ENCODE data around the gene COX14.

COX14 gene

DNA sequence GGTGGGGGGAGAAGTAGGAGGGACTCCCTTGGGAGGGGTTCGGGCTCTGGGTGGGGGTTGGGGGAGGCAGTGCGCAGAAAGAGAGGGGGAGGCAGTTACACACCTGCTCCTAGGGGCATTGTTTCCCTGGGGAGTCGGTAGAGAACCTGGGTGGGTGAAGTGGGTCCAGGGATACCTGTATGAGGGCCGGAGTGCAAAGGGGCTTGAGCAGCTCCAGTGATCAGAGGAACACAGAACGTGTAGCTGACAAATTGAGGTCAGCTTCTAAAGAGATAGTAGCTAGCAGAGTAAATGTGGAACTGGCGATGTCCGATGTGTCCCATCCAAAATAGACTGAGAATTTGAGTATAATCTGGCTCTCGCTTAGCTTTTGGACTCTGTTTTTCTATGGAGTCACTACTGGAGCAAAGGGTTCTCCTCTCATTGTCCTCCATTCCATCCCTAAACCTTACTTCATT, 26.4 kb upstream of the COX14 start:
- DNase-seq: no peak

DNA sequence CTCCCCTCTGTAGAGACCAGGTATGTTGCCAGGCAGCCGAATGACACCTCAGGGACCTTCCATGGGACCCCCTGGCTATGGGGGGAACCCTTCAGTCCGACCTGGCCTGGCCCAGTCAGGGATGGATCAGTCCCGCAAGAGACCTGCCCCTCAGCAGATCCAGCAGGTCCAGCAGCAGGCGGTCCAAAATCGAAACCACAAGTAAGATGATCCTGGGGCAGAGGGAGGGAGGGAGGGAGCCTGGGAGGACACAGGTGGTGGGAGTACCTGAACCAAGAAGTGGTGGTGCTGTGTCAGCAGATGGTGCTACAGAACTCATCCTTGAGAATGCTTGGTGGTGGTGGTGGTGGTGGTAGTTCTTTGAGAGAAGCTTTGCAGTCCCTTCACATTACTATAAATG, 25.9 kb upstream of the COX14 start:
- DNase-seq: no peak

DNA sequence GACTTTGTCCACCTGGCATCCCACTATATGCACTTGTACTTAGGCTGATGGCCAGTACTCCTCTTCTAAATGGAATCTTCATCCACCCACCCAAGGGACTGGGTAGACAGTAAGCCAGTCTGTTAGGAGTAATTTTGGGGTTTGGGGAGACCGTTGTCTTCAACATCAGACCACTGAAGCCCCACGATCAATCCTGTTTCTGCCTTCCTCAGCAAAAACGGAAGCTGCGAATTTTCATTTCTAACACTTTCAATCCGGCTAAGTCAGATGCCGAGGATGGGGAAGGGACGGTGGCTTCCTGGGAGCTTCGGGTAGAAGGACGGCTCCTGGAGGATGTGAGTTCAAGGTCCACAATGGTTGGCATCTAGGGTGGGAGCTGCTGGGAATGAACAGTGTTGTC, 24.9 kb upstream of the COX14 start:
- DNase-seq: no peak

DNA sequence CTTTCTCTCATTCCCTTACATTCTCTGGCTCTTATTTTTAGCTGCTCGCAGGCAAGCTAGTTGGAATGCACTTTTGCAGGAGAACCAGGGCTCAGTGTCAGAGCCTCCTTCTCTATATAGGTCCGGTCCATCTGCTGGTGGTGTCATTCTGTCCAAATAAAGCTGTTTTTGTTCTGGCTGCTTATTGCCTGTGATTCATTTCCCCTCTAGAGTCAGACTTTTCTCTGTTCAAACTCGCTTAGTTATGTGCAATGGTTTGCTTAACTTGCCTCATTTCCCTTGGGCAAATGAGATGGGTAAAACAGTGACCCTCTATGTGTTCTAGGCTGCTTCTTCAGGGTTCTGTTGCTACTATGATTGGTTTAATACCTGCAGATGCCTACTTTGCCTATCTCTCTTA, 24.0 kb upstream of the COX14 start:
- DNase-seq: no peak

DNA sequence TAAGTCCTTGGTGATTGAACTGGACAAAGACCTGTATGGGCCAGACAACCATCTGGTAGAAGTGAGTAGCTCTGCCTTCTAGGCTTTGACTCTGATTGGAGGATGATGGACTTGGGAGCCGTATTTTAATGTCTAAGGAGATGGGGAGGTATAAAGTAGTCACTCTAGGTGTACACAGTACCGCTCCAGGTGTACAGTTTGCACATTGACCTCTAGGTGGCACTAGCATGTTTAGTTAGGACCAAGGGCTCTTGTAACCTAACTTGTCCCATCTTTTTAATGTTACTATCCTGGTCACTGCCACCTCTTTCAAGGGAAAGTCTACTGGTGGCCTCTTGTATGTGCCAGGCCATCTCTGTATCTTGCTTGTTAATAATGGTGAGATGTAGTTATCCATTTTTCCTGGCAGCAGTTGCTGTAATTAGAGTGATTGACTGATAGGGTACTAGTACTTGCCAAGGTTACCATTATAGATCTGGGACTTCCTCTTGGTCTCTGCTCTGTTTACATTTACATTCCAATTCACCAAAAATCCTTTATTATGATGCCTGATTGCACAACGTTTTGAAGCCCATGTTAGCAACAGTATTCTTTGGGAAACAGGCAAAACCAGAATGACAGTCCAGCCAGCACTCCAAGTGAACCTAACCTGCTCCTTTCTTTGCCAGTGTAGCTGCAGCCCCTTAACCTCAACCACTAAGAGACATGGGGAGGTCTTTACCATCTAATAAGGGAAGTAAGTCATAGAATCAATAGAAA, 23.3 kb upstream of the COX14 start:
- peak; percentile 60 for DNase-seq

DNA sequence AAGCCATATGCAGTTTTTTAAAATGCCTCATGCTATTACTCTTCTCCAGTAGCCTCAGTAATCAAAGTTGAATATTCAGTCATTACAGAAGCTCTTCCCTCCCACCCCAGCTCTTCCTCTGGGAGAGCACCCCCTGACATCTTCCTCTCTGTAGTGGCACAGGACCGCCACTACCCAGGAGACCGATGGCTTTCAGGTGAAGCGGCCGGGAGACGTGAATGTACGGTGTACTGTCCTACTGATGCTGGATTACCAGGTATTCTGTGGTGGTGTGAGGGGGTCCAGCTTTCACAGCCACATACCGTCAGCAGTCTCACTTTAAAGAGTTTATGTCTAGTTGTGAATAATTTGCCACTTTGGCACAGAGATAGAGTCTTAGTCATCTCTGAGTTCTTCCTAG, 22.3 kb upstream of the COX14 start:
- no peak for DNase-seq

DNA sequence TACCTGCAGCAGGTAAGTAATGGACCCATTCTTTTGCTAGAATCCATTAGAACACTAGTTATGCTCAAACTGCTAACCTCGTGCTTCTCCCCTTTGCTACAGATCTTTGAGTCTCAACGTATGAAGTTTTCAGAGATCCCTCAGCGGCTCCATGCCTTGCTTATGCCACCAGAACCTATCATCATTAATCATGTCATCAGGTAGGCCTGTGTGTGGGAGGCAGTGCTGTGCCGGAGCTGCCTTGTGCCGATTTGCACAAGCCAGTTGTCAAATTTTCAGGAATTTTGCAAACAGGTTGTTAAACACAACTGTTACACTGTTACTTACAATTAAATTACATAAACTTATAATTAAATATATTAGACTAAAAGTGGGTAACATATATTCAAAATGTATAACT, 21.6 kb upstream of the COX14 start:
- no peak for DNase-seq

DNA sequence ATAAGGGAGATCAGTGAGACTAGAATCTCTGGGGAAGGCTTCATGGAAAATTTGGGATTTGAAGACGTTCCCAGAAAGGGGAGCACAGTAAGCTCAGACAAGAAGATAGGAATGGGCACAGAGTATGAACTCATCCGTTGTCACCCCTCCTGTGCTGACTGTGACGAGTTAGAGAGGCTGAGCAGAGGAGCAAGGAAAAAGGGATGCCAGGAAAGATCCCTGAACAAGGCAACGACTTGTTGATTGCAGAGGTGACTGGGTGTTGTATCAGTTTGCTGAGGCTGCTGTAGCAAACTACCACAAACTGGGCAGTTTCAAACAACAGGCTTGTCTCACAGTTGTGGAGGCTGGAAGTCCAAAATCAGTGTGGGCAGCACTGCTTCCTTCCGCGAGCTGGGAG, 14.1 kb upstream of the COX14 start:
- no peak for DNase-seq

DNA sequence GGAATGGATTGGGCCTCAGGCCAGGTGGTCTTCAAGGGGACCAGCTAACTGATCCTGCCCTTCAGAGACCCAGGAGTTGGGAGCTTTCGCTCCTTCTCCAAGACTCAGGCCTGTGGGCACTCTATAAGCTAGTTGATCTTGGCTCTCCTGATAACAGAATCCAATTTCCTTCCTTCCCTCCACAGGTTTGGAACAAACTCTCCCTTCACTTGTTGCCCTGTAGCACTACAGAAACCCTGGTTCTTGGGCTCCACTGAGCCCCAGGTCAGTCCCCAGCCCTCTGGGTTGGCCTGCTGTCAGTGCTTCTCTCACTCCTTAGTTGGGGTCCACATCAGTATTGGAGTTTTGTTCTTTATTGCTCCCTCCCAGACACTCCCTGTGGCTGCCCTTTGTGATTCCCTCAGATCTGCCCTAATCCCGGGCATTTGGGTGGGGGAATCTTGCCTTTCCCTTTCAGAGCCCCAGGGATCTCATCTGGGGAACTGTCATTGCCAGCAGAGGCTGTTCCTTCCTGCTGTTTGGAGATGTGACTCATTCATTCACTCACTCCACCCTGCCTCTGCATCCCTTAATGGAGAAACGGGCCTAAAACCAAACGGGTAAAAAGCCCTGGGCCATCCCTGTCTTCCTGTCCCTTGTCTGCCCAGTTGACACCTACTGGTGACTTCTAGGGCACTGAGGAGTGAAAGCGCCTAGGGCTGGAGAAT, 12.6 kb upstream of the COX14 start:
- DNase-seq: no peak

DNA sequence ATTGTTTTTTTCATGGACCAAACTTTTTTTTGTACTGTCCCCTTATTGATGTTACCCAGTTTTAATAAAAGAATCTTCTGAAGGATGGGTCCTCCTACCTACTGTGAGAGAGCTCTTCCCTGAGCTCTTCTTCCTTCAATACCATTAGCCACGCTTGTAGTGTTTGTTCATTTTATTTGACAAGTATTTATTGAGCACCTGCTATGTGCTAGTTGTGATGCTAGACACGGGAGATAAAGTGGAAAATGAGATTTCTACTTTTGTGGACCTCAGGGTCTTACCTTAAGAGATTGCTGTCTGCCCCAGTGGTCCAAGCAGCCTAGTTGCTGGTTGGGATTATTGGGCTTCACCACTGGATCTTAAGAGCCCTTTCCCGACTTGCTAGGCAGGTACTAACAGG, 11.5 kb upstream of the COX14 start:
- no peak for DNase-seq

DNA sequence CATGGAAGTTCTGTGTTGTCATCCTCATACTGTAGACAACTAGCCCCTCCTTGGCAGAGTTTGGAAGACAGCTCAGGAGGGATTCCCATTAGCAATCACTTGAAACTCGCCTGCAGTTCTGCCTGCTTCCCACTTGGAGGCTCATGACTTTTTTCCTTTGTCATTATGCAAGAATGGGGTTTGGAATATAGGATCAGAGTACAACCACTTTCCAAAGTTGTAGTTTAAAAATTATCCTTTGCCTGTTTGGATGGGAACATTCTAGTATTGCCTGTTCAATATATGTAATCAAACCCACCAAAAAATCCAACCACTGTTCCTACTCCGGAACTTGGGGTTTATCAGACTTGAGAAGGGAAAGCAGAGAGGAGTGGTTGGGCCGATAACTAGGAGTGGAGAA, 10.4 kb upstream of the COX14 start:
- DNase-seq: peak; percentile 59

DNA sequence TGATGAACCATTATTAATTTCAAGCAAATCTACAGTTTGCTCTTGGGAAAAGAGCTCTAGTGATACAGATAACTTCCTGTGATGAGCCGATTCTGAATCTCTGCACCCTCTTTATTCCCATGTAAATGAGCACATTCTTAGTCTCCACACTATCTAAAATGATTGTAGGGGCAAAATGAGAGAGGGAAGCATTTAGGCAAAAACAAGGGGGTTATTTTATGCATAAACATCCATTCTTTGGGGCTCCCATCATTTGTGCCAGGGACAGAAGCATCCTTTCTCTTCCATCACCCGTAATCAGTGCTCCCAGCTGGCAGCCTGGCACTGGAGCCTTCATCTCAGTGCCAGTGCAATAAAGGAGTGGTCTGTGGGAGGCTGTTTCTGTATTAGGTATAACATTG, 9.9 kb upstream of the COX14 start:
- no peak for DNase-seq

DNA sequence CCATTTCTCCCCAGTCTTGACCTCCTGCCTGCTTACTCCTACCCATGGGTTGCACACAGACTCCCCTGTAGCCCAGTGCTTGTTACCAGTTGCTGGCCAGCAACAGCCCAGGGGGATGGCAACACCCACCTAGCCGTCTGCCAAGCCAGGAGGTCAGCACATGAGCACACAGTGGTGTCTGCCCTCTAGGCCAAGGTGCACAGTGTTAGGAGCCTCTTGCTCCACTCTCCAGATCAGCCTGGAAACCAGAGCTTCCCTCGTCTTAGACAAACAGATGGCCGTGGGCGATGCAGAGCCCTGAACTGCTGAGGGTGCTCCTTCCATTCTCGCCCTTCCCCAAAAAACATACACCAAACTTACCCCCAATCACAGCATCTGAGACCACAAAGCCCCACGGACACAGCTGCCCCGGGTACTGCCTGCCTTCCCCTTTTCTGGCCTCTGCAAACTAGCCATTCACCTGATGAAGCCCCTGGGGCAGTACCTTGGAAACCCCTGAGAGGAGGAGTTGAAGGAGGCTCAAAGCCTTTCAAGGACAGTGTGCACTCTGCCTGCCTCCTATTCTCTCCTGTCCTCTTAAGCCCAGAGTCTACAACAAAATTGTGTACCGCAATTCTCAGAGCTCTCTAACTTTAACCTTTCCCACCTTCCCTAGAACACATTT, 9.3 kb upstream of the COX14 start:
- no peak for DNase-seq

DNA sequence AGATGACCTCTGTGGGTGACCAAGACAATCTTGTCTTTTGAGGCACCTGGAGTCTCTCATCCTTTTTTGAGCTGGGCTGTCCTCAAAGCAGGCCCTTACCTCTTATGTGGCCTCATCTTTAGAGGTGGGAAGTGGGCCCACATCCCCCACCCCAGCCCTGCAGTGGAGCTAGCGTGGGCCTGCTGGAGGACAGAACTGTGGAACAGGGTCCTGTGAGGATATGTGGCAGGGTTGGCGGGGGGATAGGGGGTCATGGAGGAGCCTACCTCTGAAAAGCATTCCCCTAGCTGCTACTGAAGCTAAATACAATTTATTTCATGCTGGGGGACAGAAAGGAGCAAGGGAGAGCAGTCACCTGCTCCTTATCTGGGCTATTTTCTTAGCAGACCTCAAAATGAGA, 8.7 kb upstream of the COX14 start:
- DNase-seq: no peak

DNA sequence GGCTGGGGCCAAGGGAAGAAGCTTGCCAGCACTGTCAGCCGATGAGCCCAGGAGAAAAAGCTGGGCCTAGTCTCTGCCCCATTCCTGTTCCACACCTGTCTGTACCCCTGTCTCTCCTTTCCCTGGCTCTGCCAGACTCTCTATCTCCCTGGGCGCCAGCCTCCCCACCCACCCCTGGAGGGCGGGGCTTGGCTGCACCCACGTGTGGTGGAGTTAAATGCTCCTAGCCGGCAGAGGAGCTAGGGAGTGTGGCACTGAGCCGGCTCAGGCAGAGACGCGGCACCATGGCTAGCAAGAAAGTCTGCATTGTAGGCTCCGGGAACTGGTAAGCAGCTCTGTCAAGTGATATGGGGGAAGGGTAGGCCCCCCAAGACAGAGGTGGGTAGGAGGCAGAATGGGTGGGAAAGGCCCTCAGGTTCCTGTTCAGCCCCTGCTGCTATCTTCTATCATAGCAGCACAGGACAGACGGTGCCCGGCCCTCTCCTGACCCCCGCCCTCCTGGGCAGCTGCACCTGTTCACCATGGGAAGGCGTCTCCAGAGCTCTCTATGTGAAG, 8.2 kb upstream of the COX14 start, which contains the start of gene GPD1:
TSS of gene GPD1 (plus strand) at position 242 of the 555 bp plus-strand sequence. CDS start at position 285, 43 bp downstream.
- peak; percentile 66 for DNase-seq

DNA sequence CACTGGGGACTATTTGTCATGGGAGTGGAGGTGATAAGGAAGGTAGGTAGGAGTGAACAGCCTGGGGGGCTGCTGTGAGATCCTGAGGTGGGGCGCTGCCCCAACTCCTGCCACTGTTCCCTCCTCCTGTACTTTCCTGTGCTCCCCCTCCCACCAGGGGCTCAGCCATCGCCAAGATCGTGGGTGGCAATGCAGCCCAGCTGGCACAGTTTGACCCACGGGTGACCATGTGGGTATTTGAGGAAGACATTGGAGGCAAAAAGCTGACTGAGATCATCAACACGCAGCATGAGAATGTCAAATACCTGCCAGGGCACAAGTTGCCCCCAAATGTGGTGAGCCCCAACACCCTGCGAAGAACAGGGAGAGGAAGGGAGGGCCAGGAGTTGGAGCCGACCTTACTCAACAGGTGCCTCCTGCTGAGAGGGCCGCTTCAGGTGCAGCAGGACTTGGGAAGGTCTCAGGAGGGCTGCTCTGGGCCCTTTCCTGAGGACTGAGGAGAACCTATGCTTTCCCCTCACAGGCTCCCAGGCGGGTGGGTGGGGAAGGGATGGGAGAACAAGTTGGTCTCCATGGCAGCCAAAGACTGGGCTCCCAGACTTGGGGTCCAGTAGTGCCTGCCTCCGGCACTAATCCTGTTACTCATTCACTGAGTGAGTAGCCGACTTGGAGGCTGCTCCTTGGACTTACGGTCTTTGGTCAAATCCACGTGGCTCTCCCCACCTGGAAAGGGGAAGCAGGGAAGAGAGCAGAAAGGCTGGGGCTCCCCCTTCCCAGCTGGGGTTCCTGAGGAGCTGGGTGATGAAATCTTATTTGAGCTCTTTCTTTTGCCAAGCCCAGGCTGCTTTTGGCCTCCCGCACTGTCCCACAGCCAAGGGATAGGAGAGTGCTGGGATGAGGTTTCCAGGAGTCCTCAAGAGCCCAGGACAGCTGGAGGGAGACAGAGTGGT, 7.3 kb upstream of the COX14 start:
- DNase-seq: no peak

DNA sequence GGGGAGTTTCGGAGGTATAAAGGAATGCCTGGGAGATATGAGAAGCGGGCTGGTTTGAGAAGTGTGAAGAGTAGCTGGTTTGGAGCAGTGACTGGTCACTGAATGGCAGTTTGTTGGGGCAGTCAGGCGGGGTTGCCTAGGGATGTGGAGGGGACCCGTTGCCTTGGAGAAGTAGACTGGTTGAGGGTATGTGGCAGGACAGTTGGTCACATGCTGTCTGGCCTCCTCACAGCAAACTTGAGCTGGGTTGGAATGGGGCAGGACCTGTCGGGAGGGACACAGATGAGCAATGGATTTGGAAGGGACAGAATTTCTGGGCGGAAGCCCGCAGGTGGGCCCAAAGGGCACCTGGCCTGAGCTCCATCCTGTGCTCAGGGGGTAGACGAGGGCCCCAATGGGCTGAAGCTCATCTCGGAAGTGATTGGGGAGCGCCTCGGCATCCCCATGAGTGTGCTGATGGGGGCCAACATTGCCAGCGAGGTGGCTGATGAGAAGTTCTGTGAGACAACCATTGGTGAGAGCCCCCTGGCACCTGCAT, 6.1 kb upstream of the COX14 start:
- DNase-seq: no peak

DNA sequence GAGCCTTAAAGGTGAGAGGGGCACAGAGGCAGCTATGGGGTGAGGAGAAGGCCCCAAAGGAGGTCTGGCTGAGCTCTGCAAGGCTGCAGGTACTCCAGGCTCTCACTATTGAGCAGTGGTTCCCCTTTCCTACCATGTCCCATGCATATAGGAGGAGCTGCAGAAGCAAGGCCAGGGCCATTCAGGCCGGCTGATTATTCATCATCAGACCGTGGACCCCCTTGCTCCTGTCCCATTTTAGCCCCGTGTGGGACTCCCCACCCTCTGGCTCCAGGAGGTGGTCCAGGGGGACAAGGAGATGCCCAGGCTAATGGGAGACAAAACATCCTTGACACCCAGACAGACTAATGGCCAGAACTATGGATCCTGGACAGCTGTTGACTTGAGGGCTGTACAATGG, 5.1 kb upstream of the COX14 start:
- no peak for DNase-seq

DNA sequence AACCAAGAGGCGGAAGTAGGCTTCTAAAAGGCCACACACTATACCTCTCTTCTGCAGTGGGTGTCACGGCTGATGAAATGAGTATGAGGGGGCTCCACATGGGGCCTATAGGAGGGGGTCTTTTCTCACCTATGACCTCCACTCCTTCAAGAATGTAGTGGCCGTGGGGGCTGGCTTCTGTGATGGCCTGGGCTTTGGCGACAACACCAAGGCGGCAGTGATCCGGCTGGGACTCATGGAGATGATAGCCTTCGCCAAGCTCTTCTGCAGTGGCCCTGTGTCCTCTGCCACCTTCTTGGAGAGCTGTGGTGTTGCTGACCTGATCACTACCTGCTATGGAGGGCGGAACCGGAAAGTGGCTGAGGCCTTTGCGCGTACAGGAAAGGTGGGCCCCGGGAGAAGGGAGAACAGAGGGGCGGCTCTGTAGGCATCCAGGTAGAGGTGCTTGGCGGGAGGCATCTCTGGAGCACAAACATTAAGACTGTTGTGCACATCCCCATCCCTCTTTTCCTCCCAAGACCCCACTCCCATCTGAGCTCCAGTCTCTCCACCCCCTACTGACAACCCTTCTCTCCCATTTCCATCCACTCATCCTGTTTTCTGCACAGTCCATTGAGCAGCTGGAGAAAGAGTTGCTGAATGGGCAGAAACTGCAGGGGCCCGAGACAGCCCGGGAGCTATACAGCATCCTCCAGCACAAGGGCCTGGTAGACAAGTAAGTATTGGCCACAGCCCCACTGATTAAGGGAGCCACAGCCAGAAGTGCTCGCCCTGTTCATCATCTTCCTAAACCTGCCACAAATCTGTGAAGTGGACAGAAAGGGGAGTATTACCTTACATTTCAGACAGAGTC, 4.4 kb upstream of the COX14 start:
- DNase-seq: peak; percentile 44

DNA sequence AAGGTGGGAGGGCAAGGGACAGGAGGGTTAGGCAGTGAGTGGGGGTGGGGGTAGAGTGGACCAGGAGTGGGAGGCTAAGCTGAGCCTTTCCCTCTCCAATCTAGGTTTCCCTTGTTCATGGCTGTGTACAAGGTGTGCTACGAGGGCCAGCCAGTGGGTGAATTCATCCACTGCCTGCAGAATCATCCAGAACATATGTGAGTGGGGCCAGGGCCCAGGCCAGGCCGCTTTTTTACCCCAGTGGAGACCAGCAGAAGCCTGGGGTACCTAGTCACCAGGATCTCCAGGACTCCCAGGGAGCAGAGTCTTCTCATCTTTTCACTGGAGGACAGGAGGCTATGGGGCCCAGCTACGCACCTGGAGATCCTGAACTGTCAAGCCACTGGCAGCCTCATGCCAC, 2.7 kb upstream of the COX14 start:
- no peak for DNase-seq

DNA sequence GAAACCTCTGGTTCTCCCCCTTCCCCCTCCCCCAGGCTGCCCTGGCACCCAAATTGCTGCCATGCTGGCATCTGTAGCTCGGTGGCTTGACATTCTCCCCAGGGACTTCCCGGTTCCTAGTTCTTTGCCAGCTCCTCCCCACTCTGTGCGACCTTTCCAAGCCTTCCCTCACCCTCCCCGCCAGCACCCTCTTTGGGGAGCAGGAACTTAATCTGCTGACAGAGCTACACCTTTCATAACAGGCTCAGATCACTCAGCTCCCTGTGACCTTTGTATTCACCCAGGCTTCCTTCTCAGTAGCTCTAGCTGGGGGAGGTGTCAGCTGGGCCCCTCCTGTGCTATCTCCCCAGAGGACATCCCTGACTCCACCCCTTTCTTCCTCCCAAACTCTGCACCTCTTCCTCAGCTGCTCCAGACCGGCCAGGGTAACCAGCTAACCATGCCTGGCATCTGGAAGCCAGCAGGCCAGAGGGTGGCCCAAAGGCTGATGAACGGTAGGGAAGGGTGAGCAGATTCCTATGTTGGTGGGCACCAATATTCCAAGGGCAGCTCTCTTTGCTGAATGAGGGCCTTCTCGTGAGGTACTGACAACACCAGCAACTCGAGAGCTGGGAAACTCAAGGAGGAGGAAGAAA, 1.8 kb upstream of the COX14 start:
- no peak for DNase-seq
